ENCODE measurements around the gene SEPTIN11.
"Not testable (repeated sequence)": the region's sequence is repeated elsewhere in the genome, so short reads cannot be mapped to it uniquely, and the experiment has no call there.

Gene SEPTIN11

DNA sequence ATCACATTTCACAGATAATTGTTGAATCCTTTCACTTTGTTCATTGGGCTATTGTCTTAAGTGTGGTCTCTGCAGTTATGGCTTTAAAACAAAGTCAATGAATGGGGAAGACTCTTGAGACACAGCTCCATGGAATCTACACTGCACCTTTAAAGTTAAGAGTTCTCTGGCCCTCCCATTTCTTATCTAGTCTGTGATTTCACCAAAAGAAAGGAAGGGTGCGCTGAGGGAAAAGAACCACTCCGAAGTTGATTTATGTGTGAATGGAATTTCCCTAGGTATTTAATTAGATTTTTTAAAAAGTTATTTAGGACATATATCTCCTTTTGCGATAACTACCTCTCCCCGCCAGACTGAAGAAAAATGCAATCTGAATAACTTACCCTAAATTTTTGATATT lies 2.5 kb downstream of the SEPTIN11 start:
- DNase-seq (ENCODE audit: low spot score) = no peak

DNA sequence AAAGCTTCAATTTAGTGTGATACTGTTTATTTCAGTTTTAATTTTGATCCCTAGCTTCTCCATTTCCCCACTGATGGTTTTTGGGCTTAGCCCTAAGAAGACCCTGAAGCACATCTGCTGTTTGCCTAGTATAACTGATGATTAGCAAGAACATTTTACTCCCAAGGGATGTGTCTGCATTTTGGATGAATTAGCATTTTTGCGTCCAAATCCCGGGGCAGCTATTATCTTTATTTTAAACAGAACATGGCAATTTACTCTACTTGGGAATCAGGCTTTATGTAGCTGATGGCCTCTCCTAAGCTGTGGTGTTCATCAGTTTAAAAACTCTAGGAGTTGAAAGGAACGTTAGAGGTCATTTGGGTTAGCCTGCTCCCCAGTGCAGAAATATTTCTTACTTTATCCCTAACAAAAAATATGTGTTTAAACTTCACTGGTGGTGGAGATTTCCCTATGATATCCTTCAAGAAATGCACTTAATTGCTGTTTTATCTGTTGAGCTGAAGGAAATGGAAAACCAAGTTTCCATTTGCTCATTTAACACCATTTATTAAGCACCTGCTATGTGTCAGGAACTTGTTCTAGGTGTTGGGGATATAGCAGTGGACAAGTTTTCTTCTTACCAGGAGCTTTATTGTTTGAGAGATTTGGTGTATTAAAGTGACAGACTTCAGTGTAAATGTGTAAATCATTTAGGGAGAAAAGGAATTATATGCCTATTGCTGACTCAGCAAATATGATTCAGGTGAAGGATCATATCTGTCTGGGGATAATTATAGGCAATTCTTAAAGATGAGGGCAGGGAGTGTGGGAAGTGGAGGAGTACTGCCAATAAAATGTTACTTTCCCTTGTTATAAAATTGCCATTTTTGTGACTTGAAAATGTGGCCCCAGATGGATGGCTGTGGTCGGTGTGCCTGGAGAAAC lies 3.4 kb downstream of the SEPTIN11 start:
- no peak for DNase-seq (ENCODE audit: low spot score)

DNA sequence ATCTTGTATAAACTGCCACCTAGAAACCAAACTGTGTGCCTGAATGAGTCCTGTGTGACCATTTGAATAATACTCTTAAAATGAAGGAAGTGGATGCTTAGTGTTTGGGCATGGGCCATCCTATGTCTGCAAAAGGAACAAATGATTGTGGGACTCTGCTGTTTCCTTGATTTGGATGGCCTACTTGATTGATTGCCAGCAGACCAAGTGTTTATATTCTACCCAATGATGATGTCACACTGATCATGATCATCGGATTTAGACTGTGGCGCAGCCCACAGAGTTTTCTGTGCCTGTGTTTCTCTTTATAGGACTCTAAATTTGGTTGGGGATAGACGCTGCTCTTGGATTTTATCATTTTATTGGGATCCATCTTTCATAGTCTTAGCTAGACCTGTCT lies 4.4 kb downstream of the SEPTIN11 start:
- DNase-seq (ENCODE audit: low spot score) = no peak

DNA sequence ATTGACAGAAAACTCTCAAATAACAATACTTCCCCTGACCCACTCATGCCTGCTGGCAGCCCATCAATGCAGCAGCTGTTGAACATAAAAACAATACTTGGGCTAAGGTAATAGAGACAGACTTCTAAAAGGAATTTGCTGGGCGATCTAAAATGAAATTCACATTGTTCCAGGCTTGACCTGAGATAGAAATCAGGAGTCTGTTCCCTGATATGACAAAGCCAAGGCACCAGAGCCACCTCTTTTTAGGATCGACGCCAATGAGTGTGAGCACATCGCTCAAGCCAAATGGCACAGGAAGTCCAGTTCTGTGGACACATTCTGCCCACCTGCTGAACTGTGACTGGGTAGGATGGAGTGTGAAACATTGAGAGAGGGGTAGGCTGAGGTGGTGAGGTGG lies 4.9 kb downstream of the SEPTIN11 start:
- no peak for DNase-seq (ENCODE audit: low spot score)

DNA sequence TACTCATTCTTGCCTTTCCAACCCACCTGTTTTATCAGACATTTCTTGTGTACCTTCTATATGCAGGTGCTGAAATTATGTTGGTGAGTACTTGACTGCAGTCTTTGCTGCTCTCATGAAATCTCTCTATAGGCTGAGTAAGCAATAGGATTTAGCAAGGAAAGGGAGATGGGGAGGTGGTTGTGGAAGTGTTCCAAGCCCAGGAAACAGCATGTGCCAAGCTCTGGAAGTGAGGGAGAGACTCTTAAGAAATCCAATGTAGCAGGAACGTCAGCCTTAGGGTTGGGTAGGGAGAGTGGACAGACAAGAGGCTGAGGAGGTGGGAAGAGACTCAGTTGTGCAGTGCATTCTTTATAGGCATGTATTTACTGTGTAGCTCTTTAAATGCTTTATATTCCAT lies 5.6 kb downstream of the SEPTIN11 start:
- no peak for DNase-seq (ENCODE audit: low spot score)

DNA sequence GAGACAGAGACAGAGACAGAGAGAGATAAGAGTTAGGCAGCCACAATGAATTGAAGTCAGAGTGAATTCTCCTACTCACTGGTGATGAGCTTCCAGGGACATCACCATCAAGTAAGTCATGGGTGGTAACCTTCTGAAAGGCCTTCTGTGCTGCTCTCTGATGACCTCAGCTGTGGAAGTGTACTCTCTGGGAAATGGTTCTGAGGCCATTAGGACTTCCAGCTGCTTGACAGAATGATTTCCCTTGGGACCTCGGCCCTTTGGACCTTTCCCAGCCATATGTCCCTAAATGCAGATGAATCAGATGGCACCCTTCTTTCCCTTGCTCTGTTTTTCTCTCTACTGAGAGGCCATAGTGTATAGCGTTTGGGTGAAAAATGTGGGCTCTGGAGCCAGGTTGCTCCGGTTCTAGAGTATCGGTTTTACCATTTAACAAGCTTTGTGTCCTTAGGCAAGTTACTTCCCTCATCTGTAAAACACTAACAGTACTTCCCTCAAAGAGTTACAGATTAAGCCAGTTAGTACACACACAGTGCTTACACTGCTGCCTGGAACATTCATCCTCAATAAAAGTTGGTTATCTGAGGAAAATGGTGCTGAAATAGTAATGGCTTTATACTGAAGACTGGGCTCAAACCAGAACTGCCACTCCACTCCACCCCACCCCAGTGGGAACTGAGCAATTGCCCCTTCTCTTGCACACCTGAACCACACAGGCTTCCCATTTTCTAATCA lies 7.6 kb downstream of the SEPTIN11 start:
- no peak for DNase-seq (ENCODE audit: low spot score)

DNA sequence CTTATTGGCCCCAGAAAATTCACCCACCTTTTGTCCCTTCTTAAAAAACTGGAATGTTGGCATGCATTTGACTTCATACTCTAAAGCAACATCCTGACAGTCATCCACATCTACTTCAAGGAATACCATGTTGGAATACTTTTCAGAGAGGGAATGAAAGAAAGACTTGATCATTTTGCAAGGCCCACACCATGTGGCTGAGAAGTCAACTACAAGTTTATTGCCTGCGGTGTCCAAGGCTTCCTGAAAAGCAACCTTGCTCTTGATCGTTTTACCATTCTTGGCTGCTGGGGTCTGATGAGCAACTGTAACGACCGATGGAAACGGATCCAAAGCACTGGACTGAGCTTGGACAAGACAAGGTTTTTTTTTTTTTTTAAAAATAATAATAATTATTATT lies 9.3 kb downstream of the SEPTIN11 start:
- DNase-seq (ENCODE audit: low spot score) = no peak

DNA sequence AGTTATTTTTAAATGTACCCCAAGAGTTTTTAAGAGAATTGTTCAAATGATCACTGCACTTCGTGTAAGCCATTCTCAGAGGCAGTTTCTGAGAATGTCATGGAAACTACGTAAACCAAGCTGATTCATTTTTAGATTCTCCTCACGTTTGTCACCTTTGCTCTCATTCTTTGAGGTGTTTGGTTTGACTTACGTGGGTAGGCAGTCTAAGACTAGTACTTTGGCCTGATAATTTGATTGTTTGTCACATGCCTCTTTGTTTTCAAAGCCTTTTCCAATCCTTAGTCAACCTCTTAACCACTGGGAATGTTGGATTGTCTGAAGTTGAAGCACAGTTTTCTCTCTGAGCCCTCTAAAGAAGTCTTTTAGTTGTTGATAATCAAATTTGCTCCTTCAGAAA lies 10.5 kb downstream of the SEPTIN11 start:
- DNase-seq (ENCODE audit: low spot score) = no peak

DNA sequence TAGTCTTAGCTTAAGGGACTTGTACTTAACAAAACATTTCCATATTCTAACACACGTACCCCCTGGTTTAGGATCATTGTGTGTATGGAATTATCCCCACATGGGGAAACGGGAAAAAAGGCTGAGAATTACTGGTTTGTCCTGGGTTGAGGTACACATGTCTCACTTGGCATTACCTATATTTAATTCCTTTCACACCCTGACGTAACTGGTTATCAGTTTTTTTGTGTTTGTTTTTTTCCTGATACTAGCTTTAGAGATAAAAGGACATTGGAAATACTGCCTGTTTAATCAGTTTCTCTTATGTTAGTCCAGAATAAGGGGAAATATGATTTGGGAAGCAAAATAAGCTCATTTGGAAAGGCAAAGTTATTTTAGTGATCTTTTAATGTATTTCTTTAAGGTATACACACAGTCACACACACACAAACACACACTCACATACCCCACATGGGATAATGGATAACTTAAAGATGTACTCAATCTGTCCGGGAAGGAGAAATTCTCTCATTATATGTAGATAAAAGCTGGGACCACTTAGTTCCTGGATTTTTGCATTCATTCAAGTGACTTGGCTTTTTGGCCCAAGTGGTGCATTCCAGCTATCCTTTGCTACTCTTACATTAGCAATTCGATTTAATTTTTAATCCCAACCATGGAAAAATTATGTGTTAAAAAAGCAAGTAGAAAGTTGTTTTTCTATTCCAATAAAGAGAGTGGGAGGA lies 13.0 kb downstream of the SEPTIN11 start:
- no peak for DNase-seq (ENCODE audit: low spot score)

DNA sequence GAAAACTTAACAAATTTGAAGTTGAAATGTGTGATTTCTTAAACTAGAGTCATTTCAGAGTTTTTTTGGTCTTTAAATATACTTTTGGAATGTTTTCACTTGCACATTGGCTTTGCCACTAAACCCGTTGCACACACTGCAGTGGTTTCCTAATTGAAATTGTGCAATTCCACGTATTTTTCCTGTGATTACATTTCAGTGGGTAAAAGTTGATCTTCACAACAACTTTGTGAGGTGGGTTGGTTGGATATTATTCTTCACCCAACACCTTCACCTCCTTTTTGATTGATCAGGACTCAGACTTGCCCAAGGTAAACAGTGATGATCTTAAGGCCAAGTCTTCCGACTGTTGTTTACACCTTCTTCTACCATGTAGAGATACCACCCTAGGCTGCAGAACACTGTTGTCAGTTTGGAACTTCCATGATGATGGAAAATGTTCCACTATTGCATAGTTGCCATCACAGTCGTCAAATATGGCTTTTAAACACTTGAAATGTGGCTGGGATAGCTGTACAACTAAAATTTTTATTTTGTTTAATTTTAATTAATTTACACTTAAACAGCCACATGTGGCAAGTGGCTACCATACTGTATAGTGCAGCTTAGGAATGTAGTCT lies 13.7 kb downstream of the SEPTIN11 start:
- no peak for DNase-seq (ENCODE audit: low spot score)

DNA sequence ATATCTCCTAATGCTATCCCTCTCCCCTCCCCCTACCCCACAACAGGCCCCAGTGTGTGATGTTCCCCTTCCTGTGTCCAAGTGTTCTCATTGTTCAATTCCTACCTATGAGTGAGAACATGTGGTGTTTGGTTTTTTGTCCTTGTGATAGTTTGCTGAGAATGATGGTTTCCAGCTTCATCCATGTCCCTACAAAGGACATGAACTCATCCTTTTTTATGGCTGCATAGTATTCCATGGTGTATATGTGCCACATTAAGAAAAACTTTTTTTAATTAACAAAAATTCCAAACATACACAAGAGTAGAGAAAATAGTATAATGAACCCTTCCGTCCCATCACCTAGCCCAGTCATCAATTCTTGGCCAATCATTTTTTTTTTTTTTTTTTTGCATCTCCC lies 14.4 kb downstream of the SEPTIN11 start:
- not testable (repeated sequence) for DNase-seq (ENCODE audit: low spot score)

DNA sequence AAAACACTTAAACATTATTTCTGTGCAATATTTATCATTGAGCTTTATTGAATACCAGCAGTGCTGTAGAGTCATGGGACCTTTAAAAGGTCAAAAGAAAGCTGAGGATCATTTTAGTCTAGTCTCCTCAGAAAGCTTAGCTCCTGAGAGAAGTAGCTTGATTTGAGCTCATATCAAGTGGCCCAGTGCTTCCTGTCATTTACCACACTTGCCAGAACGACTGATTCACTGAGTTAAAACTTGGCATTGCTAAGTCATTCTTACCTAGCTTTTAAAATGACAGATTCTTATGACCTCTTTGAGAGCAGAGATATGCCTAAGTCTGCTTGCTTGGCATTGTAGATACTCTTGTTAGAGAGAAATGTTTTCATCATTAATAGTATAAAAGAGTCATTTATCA lies 15.2 kb downstream of the SEPTIN11 start:
- DNase-seq (ENCODE audit: low spot score) = no peak

DNA sequence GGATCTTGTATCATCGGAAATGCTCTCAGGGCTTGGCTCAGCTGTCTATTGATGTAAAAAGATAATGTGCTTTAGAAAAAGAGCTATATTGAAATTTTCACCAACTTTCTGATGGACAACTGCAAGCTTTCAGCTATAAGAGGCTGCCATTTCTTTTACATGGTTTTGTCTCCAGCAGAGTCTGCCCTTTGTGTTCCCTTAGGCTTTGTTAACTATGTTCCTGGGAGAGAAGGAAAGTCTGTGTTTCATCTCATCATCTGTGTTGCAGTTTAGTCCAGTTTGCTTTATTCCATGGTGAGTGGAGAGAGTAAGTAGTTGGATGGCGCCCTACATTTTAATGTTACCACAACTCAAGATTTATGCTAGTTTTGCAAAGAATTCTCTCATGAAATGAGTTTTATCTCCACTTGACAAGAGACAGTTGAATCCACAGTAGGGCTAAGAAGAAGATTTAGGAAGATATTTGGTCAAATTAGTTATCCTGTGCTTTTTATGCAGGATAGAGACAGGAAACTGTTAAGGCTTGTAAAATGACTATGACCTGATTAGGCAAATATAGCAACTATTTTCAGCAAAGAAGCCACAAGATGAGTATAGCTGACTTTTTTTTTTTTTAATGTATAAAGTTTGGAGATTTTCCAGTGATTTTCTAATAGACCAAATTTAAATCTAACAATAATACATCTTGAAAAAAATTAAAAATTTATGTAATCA lies 16.5 kb downstream of the SEPTIN11 start:
- no peak for DNase-seq (ENCODE audit: low spot score)

DNA sequence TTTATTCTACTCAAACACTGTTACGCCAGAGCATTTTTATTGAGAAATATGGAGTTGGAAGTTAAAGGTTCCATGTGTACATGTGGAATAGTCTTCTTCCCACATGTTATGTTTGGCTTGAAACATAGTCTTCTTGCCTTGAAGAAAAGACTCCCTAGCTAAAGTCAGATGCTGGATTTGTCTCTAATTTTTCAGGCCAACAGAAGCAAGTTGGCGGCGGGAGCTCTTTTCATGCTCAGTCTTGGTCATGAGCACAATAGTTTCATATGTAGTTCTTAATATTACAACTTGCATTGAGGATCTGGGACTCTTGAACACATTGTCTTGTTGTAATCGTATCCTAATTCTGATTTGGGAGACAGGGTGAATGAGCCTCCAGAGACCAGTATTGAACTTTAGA lies 19.4 kb downstream of the SEPTIN11 start:
- DNase-seq (ENCODE audit: low spot score) = no peak

DNA sequence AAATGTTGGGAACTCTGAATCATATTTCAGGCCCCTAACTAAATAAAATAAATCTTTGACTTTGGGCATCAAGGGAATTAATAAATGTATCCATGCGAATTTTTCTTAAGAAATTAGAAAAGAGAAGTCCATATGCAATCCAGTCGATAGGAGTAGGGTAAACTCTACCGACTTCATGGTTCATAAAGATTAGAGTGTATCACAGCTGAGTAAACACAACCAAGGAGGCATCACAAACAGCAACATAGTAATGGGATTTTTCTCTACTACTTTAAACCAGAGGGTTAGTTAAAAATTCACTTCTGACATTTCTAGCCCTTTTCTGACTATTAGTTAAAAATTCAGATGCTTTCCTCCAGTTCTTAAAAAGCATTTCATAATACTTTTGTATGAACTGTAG lies 19.9 kb downstream of the SEPTIN11 start:
- no peak for DNase-seq (ENCODE audit: low spot score)

DNA sequence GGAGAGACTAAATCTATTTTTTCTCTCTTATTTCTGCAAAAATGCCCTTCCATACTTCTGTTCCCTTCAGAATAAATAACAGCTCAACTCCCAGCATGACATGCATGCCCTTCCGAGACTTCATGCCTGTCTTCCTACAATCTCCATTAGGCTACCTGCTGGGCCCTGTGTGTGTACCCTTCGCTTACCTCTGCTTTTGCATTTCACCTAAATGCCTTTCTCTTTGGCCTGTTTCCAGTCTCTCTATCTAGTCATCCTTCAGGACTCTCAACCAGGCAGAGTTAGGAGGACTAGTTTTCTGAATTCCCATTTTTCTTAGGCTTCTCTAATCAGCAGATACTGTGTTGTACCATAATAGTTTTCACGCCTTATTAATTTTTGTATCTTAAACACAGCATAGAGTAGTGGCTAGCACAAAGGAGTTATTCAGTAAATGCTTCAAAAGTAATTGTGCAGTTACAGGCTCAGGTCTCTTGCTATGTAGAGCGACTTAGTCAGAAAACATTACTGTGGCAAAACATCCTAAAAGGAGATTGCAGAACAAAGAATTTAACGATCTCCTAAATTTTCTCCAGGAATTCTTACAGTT lies 20.5 kb downstream of the SEPTIN11 start:
- no peak for DNase-seq (ENCODE audit: low spot score)

DNA sequence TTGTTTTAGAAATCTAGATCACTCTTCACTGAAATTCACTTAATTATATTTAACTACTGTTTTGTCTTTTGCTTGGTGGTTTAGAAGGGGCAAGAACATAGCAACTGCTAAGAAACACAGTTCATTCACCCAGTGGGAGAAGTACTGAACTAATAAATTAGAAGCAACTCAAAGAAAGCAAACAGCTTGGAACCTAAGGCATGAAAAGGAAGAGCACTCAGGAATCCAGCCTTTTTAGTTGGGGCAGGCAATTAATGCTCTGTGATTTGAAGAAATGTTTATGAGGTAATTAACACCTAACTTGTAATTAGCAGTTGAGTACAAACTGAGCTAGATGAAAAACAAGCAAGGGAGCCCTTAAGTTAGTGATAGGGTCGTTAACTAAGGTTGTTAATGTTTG lies 22.8 kb downstream of the SEPTIN11 start:
- DNase-seq (ENCODE audit: low spot score) = no peak

DNA sequence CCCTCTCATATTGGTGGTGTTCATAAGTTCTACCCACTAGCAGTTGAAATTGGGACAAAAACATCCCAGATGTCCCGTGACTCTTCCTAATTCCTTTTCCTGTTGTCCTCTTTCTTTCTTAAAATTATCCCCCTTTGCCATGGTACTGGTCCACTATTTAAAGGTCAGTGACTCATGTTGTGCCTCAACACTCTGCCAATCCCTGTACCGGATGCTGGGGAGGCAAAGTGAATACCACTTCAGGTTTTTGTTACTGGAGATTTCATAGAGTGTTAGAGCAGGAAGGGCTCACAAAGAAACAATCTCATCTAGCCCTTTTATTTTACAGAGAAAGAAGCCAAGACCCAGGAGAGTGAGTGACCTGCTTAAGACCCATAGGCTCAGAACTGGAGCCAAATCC lies 24.6 kb downstream of the SEPTIN11 start:
- no peak for DNase-seq (ENCODE audit: low spot score)

DNA sequence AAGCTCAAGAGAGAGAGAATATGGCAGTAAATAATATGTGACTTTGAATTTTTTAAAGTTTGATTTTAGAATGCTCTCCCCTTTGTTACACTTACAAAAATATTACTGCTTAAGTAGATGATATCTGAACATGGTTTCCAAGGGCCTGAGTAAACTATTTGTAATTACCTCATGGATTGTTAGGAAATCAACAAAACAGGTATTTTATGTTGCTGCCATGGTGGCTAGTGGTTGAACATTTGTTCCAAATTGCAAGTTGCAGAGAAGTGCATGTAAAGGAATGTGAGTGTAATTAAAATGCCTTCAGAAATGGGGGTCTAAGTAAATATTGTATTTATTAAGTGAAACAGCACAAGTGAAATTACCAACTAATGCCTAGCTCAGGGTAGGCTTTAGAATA lies 27.6 kb downstream of the SEPTIN11 start:
- DNase-seq (ENCODE audit: low spot score) = no peak

DNA sequence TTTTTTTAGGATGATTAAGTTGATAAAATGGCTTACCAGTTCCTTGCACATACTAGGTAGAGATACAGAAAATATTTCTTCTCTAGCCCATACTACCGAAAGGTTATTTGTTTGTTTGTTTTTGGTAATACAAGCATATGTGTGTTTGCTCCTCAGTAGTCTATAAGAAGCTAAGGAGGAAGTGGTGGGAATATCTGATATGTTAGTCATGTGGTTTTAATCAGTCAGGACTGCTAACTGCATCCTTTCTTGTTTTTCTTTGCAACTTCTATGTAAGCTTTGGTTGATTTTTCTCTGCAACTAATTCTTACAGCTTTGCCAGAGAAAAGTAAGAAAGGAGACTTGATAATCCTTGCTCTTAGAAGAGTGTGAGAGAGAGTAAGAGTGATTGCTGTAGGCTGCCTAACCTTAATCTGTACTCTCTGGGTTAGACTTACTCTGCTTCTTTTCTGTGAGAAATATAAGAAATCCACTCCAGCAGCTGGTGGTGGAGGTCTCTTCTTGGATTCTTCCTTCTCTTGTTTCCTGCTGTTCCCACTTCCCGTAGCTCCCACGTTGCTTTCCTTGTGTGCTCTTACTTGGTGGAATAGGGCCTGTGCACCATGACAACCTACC lies 28.3 kb downstream of the SEPTIN11 start:
- DNase-seq (ENCODE audit: low spot score) = no peak

DNA sequence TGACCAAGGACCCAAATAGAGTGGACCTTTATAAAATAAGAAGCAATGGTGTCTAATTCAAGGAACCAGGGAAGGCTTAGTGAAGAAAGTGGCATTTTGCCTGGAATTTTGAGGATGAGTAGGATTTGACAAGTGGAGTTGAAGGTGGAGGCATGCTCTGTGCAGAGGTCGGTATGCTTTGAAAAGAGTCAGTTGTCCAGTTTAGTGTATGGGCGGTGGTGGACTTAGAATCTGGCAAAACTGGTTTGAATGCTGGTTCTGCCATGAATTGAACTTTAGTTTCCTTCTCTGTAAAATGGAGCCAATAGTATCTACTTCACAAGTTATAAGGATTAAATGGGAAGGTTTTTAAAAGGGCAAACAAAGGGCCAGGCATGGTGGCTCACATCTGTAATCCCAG lies 29.7 kb downstream of the SEPTIN11 start:
- no peak for DNase-seq (ENCODE audit: low spot score)
